KMS-11 (cell line): ENCODE data around the gene IFITM1.

Source experiments
- H2AFZ ChIP-seq: fragments of 200-600 bp; sonication (generic); 2 replicates; pipeline ENCODE4 v1.6.1; 2016; ENCODE audit warnings: antibody characterized with exemption, mixed run types, low read depth
- H3K27ac ChIP-seq: fragments of 200-600 bp; sonication (generic); 2 replicates; pipeline ENCODE4 v1.6.1; 2016; ENCODE audit warnings: mild to moderate bottlenecking, mixed run types
- H3K27me3 ChIP-seq: fragments of 200-600 bp; sonication (generic); 2 replicates; pipeline ENCODE4 v1.6.1; 2017; ENCODE audit warnings: mild to moderate bottlenecking, low read depth, mixed run types, moderate library complexity; ENCODE audit not compliant: insufficient read depth
- H3K36me3 ChIP-seq: fragments of 200-600 bp; sonication (generic); 2 replicates; pipeline ENCODE4 v1.6.1; 2017; ENCODE audit warnings: mild to moderate bottlenecking, mixed run types; ENCODE audit not compliant: insufficient read depth
- H3K4me1 ChIP-seq: fragments of 200-600 bp; sonication (generic); 2 replicates; pipeline ENCODE4 v1.6.1; 2016; ENCODE audit warnings: mild to moderate bottlenecking, low read depth, mixed run types; ENCODE audit not compliant: poor library complexity, severe bottlenecking
- H3K4me2 ChIP-seq: fragments of 200-600 bp; sonication (generic); 2 replicates; pipeline ENCODE4 v1.7.0; 2016; ENCODE audit warnings: mild to moderate bottlenecking, mixed run types
- H3K4me3 ChIP-seq: fragments of 200-600 bp; sonication (generic); IDR thresholded peaks from 2 replicates; pipeline ENCODE4 v1.6.1; 2017; ENCODE audit warnings: low read depth, low read length, mixed read lengths; ENCODE audit not compliant: insufficient read depth
- H3K79me2 ChIP-seq: fragments of 200-600 bp; sonication (generic); 2 replicates; pipeline ENCODE4 v1.6.1; 2016; ENCODE audit warnings: low read depth, mixed run types; ENCODE audit not compliant: insufficient read depth
- H3K9ac ChIP-seq: fragments of 200-600 bp; sonication (generic); 2 replicates; pipeline ENCODE4 v1.6.1; 2016; ENCODE audit warnings: mild to moderate bottlenecking, mixed run types
- H4K20me1 ChIP-seq: fragments of 200-600 bp; sonication (generic); 2 replicates; pipeline ENCODE4 v1.6.1; 2016; ENCODE audit warnings: mild to moderate bottlenecking, mixed run types; ENCODE audit not compliant: insufficient read depth
- TF ChIP-seq, protein P1 (sequence below): fragments of 200-600 bp; sonication (generic); conservative IDR thresholded peaks from 2 replicates; pipeline ENCODE4 v1.6.1; 2017; ENCODE audit warnings: low read depth, mild to moderate bottlenecking, antibody characterized with exemption, low read length, moderate library complexity, mixed read lengths

The IFITM1 gene

DNA sequence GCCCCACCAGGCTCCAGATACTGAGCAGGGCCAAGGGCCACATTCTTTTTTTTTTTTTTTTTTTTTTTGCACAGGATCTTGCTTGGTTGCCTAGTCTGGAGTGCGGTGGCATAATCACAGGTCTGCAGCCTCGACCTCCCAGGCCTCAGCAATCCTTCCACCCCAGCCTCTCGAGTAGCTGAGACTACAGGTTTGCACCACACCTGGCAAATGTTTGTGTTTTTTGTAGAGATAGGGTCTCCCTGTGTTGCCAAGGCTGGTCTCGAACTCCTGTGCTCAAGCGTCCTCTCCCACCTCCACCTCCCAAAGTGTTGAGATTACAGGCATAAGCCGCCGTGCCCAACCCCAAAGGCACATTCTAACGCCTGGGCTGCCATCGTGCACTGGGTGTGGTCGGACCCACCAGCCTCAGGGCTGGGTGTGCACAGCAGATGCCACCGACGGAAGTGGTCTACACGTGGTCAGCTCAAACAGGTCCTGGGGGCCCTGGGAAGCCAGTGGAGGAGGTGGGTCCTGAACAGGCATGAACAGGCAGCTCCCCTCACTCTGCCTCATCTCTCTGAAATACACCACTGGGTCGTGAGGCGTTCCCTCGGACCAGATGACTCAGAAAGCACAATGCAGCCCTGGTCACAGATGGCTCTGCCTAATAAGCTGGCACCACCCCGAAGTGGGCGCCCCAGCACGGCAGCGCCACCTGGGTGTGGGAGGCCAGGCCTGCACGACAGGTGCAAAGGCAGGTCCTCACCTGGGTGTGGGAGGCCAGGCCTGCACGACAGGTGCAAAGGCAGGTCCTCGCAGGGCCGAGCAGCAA lies 50.3 kb downstream of the IFITM1 start:
- H3K27ac ChIP-seq, result no peak overlapping the region
- H3K4me1 ChIP-seq, result no peaks in the 10 kb centered on the region
- no peaks in the 10 kb centered on the region for H3K36me3 ChIP-seq
- H3K9ac ChIP-seq, result no peak overlapping the region
- no peaks in the 10 kb centered on the region for H3K79me2 ChIP-seq
- H2AFZ ChIP-seq, result no peak overlapping the region
- no peak overlapping the region for H3K4me3 ChIP-seq
- TF ChIP-seq, protein P1, sequence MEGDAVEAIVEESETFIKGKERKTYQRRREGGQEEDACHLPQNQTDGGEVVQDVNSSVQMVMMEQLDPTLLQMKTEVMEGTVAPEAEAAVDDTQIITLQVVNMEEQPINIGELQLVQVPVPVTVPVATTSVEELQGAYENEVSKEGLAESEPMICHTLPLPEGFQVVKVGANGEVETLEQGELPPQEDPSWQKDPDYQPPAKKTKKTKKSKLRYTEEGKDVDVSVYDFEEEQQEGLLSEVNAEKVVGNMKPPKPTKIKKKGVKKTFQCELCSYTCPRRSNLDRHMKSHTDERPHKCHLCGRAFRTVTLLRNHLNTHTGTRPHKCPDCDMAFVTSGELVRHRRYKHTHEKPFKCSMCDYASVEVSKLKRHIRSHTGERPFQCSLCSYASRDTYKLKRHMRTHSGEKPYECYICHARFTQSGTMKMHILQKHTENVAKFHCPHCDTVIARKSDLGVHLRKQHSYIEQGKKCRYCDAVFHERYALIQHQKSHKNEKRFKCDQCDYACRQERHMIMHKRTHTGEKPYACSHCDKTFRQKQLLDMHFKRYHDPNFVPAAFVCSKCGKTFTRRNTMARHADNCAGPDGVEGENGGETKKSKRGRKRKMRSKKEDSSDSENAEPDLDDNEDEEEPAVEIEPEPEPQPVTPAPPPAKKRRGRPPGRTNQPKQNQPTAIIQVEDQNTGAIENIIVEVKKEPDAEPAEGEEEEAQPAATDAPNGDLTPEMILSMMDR, result peak; percentile 56
- H3K27me3 ChIP-seq, result peaks cover 79% of the 10 kb centered on the region
- no peaks in the 10 kb centered on the region for H4K20me1 ChIP-seq
- peak overlapping the region; percentile 19; the same call in 1 of the 2 replicates for H3K4me2 ChIP-seq
